Measurements from ENCODE around the gene LMNTD2. TPM values are rescaled to one million over a fixed set of nuclear protein-coding genes. Genes with fewer than 3 reads are reported as not detected.

The LMNTD2 gene
- polyA plus RNA-seq (2013, experiment 1 of 2) = 0.75 TPM
- polyA plus RNA-seq (2013, experiment 2 of 2) = 0.87 TPM

GRCh38 chr11:560305-561147 is at the start of gene LMNTD2, which contains the start of gene RASSF7:
Gene LMNTD2 (minus strand): TSS chr11:560738. CDS start chr11:560716, 22 bp downstream.
Gene RASSF7 (plus strand): TSS chr11:560970. CDS start chr11:561769, 799 bp downstream.
- Histone ChIP-seq H4K8ac (ENCODE audit: low read depth, low read length) (no peak within 1 kb of the TSS), H3K27ac (replicated peaks; ENCODE audit: low read length) (peak within 1 kb of the TSS; percentile 50)

GRCh38 chr11:609341-609811 is 48.8 kb upstream of the LMNTD2 start:
- Histone ChIP-seq H2AK5ac (ENCODE audit: low read depth, low read length) (no peak overlapping the region), H3K27me3 (ENCODE audit: control insufficient read depth in 3 of 3, insufficient read depth in 3 of 3, low read depth in 1 of 3, low read length in 3 of 3) (peaks cover 0 to 2% (median 0%) of the 10 kb centered on the region in 3 experiments), H2AFZ (ENCODE audit: low read length) (no peak overlapping the region), H3K18ac (ENCODE audit: low read length) (no peak overlapping the region), H3K27ac (replicated peaks; ENCODE audit: low read length) (no peak overlapping the region), H2BK12ac (ENCODE audit: low read length) (peak overlapping the region; percentile 22), H2BK15ac (ENCODE audit: low read length) (no peak overlapping the region), H4K8ac (ENCODE audit: low read depth, low read length) (no peak overlapping the region), H3K9ac (ENCODE audit: low read depth, low read length, poor library complexity) (no peak overlapping the region), H3K79me1 (ENCODE audit: low read depth, low read length) (peaks cover 13% of the 10 kb centered on the region), H4K91ac (ENCODE audit: low read depth, low read length, poor library complexity) (no peak overlapping the region), H3K4me2 (ENCODE audit: insufficient read depth, low read length, poor library complexity, severe bottlenecking) (no peak overlapping the region), H3K9me3 (replicated peaks in 1 of 2; ENCODE audit: control insufficient read depth in 2 of 2, insufficient read depth in 1 of 2, low read depth in 1 of 2, low read length in 2 of 2) (no peaks in the 10 kb centered on the region), H3K4ac (ENCODE audit: low read length) (no peak overlapping the region), H3K14ac (ENCODE audit: low read length) (no peak overlapping the region), H3K36me3 (replicated peaks in 1 of 2; ENCODE audit: control insufficient read depth in 2 of 2, insufficient read depth in 2 of 2, low read length in 2 of 2) (peaks cover 74 to 96% of the 10 kb centered on the region in 2 donors), H2BK5ac (ENCODE audit: low read length) (peak overlapping the region; percentile 24), H3K23ac (ENCODE audit: low read depth, low read length, poor library complexity) (no peak overlapping the region), H3K4me3 (ENCODE audit: low read length in 2 of 2) (no peak overlapping the region), H2BK120ac (ENCODE audit: low read depth, low read length) (no peak overlapping the region), H3K4me1 (ENCODE audit: control insufficient read depth in 2 of 2, insufficient read depth in 1 of 2, low read depth in 1 of 2, low read length in 2 of 2) (no peaks in the 10 kb centered on the region)
- DNase-seq (ENCODE audit: low spot score) = no peak
- no CpG with 5 or more reads among the region's 28 CpGs for WGBS, 2 donors (ENCODE audit: extremely low coverage in 2 of 2, insufficient read length in 2 of 2, insufficient replicate concordance in 1 of 2)

More at GRCh38 chr11:560305-561147, at the start of gene LMNTD2, which contains the start of gene RASSF7:
- Histone ChIP-seq H3K4ac (ENCODE audit: low read length) (no peak within 1 kb of the TSS), H3K4me1 (ENCODE audit: control insufficient read depth in 2 of 2, insufficient read depth in 1 of 2, low read depth in 1 of 2, low read length in 2 of 2) (peaks cover 14 to 17% of the 10 kb centered on the region in 2 donors), H2BK15ac (ENCODE audit: low read length) (peak within 1 kb of the TSS; percentile 96), H4K91ac (ENCODE audit: low read depth, low read length, poor library complexity) (peak within 1 kb of the TSS; percentile 94), H2AFZ (ENCODE audit: low read length) (peak within 1 kb of the TSS; percentile 99), H3K79me1 (ENCODE audit: low read depth, low read length) (peaks cover 15% of the 10 kb centered on the region), H3K23ac (ENCODE audit: low read depth, low read length, poor library complexity) (peak within 1 kb of the TSS; percentile 67), H3K27me3 (ENCODE audit: control insufficient read depth in 3 of 3, insufficient read depth in 3 of 3, low read depth in 1 of 3, low read length in 3 of 3) (peaks cover 15 to 51% (median 28%) of the 10 kb centered on the region in 3 experiments), H3K14ac (ENCODE audit: low read length) (peak within 1 kb of the TSS; percentile 56), H3K36me3 (replicated peaks in 1 of 2; ENCODE audit: control insufficient read depth in 2 of 2, insufficient read depth in 2 of 2, low read length in 2 of 2) (peaks cover 0 to 4% of the 10 kb centered on the region in 2 donors), H2BK5ac (ENCODE audit: low read length) (peak within 1 kb of the TSS; percentile 93), H2BK12ac (ENCODE audit: low read length) (peak within 1 kb of the TSS; percentile 90), H3K9ac (ENCODE audit: low read depth, low read length, poor library complexity) (peak within 1 kb of the TSS; percentile 84), H3K4me3 (ENCODE audit: low read length in 2 of 2) (peak within 1 kb of the TSS; percentile 70 to 97), H2BK120ac (ENCODE audit: low read depth, low read length) (peak within 1 kb of the TSS; percentile 72), H3K18ac (ENCODE audit: low read length) (peak within 1 kb of the TSS; percentile 97), H3K4me2 (ENCODE audit: insufficient read depth, low read length, poor library complexity, severe bottlenecking) (peak within 1 kb of the TSS; percentile 94), H2AK5ac (ENCODE audit: low read depth, low read length) (peak within 1 kb of the TSS; percentile 68), H3K9me3 (replicated peaks in 1 of 2; ENCODE audit: control insufficient read depth in 2 of 2, insufficient read depth in 1 of 2, low read depth in 1 of 2, low read length in 2 of 2) (peaks cover 0 to 4% of the 10 kb centered on the region in 2 donors)
- WGBS, 2 donors (ENCODE audit: extremely low coverage in 2 of 2, insufficient read length in 2 of 2, insufficient replicate concordance in 1 of 2) = no CpG with 5 or more reads among the region's 95 CpGs
- DNase-seq (ENCODE audit: low spot score) = peak; percentile 91

GRCh38 chr11:608791-609251 is 48.3 kb upstream of the LMNTD2 start:
- H3K4me3 ChIP-seq (ENCODE audit: low read length in 2 of 2) = no peak overlapping the region
- H2BK15ac ChIP-seq (ENCODE audit: low read length) = no peak overlapping the region
- no peak overlapping the region for H4K8ac ChIP-seq (ENCODE audit: low read depth, low read length)
- peaks cover 78 to 96% of the 10 kb centered on the region in 2 donors for H3K36me3 ChIP-seq (replicated peaks in 1 of 2; ENCODE audit: control insufficient read depth in 2 of 2, insufficient read depth in 2 of 2, low read length in 2 of 2)
- H3K4ac ChIP-seq (ENCODE audit: low read length) = no peak overlapping the region
- H3K9ac ChIP-seq (ENCODE audit: low read depth, low read length, poor library complexity) = no peak overlapping the region
- H2AFZ ChIP-seq (ENCODE audit: low read length) = no peak overlapping the region
- H2BK120ac ChIP-seq (ENCODE audit: low read depth, low read length) = no peak overlapping the region
- H2BK12ac ChIP-seq (ENCODE audit: low read length) = no peak overlapping the region
- no peak overlapping the region for H3K27ac ChIP-seq (replicated peaks; ENCODE audit: low read length)
- H3K9me3 ChIP-seq (replicated peaks in 1 of 2; ENCODE audit: control insufficient read depth in 2 of 2, insufficient read depth in 1 of 2, low read depth in 1 of 2, low read length in 2 of 2) = no peaks in the 10 kb centered on the region
- H3K79me1 ChIP-seq (ENCODE audit: low read depth, low read length) = peaks cover 10% of the 10 kb centered on the region
- no peak overlapping the region for H3K4me2 ChIP-seq (ENCODE audit: insufficient read depth, low read length, poor library complexity, severe bottlenecking)
- H3K4me1 ChIP-seq (ENCODE audit: control insufficient read depth in 2 of 2, insufficient read depth in 1 of 2, low read depth in 1 of 2, low read length in 2 of 2) = no peaks in the 10 kb centered on the region
- H3K23ac ChIP-seq (ENCODE audit: low read depth, low read length, poor library complexity) = no peak overlapping the region
- H4K91ac ChIP-seq (ENCODE audit: low read depth, low read length, poor library complexity) = no peak overlapping the region
- DNase-seq (ENCODE audit: low spot score) = no peak
- no peak overlapping the region for H2AK5ac ChIP-seq (ENCODE audit: low read depth, low read length)
- peaks cover 0 to 2% (median 0%) of the 10 kb centered on the region in 3 experiments for H3K27me3 ChIP-seq (ENCODE audit: control insufficient read depth in 3 of 3, insufficient read depth in 3 of 3, low read depth in 1 of 3, low read length in 3 of 3)
- H3K18ac ChIP-seq (ENCODE audit: low read length) = no peak overlapping the region
- no peak overlapping the region for H3K14ac ChIP-seq (ENCODE audit: low read length)
- no CpG with 5 or more reads among the region's 28 CpGs for WGBS, 2 donors (ENCODE audit: extremely low coverage in 2 of 2, insufficient read length in 2 of 2, insufficient replicate concordance in 1 of 2)
- H2BK5ac ChIP-seq (ENCODE audit: low read length) = peak overlapping the region; percentile 24
